Fibroblast of lung (primary cell): ENCODE data around the gene CALCR.

Experiments used
- EZH2 ChIP-seq: IDR thresholded peaks from 2 replicates; pipeline ENCODE4 v1.5.1; 2012; ENCODE audit warnings: low read length, control low read depth, mild to moderate bottlenecking; ENCODE audit errors: missing control alignments
- TF ChIP-seq, protein P1 (sequence below), 2 donors: IDR thresholded peaks in 1 of 2; conservative IDR thresholded peaks in 1 of 2; 1 replicate in 1 of 2; 2 replicates in 1 of 2; pipeline ENCODE4 v1.5.1; 2011 to 2012; ENCODE audit warnings: low read length in 2 of 2, control low read depth in 1 of 2, inconsistent platforms in 1 of 2, low read depth in 1 of 2, mild to moderate bottlenecking in 1 of 2

DNA sequence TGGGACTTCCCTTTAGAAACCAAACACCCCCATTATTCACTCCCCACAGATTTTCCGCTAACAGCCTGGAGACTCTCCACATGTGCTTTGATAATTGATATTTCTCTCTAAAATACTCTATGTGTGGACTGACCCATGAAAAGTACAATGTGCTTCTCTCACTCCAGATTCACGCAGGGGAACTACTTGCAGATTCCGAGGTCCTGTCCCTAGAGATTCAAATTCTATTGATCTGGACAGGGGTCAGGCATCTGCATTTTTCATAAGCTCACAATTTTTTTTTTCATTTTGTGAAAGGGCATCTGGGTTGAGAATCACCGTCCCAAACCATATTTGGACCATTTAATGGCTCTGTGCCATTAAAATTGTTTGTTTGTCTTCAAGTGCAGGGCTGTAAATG, 98.7 kb downstream of the CALCR start:
- TF ChIP-seq, protein P1, sequence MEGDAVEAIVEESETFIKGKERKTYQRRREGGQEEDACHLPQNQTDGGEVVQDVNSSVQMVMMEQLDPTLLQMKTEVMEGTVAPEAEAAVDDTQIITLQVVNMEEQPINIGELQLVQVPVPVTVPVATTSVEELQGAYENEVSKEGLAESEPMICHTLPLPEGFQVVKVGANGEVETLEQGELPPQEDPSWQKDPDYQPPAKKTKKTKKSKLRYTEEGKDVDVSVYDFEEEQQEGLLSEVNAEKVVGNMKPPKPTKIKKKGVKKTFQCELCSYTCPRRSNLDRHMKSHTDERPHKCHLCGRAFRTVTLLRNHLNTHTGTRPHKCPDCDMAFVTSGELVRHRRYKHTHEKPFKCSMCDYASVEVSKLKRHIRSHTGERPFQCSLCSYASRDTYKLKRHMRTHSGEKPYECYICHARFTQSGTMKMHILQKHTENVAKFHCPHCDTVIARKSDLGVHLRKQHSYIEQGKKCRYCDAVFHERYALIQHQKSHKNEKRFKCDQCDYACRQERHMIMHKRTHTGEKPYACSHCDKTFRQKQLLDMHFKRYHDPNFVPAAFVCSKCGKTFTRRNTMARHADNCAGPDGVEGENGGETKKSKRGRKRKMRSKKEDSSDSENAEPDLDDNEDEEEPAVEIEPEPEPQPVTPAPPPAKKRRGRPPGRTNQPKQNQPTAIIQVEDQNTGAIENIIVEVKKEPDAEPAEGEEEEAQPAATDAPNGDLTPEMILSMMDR (conservative IDR thresholded peaks at IDR 0.05 in 1 of 2, IDR thresholded peaks at IDR 0.05 in 1 of 2; ENCODE audit: low read depth in 1 of 2, low read length in 2 of 2) = no peak
- no peak for TF ChIP-seq EZH2
